ENCODE data around the gene KRTAP19-8. TPM values are rescaled to one million over a fixed set of nuclear protein-coding genes. Genes with fewer than 3 reads are reported as not detected.

Gene KRTAP19-8
- total RNA-seq, 1 donor from 2014 or later = not detected

DNA sequence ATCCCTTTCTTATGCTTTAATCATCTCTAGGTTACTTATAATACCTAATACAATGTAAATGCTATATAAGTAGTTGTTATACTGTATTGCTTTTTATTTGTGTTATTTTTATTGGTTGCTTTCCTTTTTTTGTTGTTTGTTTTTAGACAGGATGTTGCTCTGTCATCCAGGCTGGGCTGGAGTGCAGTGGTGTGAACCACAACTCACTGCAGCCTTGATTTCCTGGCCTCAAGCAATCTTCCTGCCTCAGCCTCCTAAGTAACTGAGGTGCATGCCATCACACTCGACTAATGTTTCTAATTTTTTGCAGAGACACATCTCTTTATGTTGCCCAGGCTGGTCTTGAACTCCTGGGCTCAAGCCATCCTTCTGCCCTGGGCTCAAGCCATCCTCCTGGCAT is 26.9 kb downstream of the KRTAP19-8 start:
- no peak for DNase-seq

DNA sequence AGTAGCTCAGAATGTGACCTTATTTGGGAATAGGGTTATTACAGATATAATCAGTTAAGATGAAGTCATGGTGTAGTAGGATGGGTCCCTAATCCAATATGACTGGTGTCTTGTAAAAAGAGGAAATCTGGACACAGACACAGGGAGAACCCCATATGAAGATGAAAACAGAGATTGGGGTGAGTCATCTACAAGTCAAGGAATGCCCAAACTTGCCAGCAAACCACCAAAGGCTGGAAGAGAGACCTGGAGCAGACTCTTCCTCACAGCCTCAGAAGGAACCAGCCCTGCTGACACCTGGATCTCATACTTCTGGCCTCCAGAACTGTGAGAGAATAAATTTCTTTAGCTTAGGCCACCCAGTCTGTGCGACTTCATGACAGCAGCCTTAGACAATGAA is 29.9 kb downstream of the KRTAP19-8 start:
- DNase-seq = no peak

DNA sequence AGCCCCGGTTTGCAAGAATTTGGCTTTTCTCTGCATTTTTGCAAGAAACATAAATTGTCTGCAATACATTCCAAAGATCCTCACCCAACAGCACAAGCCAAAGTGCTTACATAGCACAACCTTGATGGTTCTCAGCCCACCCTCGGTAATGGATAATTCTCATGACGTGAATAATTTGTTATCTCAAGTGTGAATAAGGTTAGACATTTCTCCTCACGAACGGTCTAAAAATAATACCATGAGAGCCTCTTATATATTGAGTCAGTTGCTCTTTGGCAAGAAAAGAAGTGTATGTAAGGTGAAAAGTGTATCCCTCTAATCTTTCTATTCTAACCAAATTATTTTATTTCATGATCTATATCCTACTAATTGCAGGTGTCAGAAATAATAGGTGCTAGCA is 33.3 kb downstream of the KRTAP19-8 start:
- no peak for DNase-seq

DNA sequence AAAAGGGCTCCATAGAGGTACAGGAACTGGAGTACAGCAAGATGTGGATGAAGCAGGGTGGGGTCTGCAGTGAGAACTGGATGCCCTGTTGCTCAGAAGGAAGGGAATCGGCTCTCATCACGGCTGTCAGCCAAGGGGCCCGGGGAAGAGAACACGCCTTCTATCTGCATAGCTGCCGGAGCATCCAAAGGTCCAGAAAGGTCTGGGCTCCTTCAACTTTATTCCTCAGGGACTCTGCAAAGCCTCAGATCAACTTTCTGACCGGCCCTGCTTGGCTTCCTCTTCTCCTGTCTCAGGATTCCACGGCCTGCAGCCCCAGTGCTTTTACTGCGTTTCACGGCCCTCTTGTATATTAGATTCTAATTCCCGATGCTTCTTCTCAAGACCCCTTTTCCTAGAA is 34.8 kb downstream of the KRTAP19-8 start:
- DNase-seq = no peak

DNA sequence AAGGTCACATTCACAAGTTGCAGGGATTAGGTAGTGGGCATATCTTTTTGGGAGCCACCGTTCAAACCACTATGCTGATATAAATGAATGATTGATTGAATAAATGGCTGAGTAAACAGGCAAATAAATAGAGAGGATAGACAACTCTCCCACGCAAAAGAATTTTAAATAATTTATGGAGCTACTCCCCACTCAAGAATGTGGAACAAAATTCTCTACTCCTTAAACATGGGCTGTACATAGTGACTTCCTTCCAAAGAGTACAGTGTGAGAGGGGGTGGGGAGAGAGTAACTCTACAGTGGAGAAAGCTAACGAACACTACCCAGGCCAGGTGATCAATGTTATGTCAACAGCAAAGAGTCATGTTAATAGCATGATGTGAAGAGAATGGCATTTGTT is 40.7 kb downstream of the KRTAP19-8 start:
- no peak for DNase-seq

DNA sequence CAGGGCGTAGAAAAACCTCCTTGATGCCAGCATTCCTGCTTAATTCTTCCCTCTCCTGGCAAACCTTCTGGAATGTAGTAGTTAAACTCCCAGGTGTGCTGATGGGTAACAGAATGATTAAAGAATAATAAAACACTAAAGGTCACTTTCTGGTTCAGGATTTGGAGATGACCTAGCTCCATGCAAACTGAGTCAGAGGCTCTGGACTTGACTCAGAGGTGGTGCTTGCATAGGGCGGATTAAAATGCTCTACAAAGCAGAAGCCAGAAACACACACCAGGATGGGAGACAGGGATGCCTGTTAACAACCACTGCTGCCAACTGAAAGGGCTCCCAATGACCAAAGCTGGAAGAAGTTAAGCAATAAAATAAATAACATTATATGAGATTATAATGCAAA is 41.5 kb downstream of the KRTAP19-8 start:
- DNase-seq = no peak

DNA sequence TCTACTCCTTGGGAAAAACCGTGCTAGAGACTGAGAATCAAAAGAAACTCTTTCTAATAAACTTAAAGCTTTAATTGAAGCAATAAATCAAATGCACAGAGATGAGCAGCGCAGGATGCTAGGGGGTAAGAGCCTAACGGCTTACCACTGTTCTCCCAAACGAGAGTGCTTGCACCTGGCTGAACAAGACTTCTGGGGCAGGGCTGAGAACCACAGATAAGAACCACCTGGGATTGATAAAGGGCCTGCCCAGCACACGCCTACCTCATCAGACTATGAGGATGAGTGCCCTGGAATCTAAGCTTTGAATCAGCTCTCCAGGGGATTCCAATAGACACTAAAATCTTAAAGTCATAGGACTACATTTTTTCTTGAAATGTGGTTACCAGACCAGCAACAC is 43.3 kb downstream of the KRTAP19-8 start:
- no peak for DNase-seq

DNA sequence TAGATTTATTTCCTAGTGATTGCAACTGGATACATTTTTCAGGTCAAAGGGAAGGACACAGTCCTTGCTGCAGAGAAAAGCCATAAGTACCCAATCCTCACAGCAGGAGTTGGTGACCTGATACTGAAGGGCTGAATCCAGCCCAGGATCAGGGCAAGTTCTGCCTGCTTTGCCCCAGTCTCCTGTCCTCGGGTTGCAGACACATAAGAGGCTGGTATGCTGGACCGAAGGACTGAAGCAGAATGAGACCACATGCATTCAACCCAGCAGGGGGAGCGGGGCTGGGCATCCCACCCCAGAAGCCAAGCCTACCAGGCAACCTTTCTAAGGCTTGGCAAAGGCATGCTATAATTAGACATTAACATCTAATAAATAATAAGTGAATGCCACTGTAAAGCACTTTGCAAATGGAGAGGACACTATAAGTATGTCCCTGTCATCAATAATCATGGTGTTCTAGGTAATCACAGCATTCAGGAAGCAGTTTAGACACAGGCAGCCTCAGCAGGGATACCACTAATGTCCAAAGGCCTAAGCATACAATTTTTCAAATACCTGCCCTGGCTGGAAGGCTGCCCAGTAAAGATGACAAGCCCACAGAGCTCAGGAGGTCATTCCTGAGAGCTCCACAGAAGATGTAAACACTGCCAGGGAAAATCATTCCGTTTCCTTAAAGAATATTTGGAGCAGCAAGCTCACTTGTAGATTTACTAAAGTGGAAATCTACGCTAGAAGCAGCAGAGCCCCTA is 47.6 kb downstream of the KRTAP19-8 start:
- DNase-seq = no peak

DNA sequence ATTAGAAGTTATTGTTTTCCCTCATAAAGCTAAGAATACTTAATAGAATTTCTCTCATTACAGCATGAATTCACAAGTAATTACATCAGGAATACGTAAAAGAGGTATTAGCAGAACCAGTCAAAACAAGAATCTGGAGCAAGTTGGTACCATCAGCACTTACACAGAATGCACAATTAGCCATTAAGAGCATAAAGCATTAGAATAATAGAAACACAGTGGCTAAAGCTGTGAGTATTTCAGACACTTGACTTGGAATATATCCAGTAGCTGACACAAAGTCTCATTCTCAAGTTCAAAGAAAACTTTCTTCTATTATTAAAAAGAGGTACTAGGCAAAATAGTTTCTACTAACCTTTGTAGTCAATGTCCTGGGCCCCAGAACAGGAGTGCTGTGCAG is 49.6 kb downstream of the KRTAP19-8 start:
- no peak for DNase-seq

Other genes starting within 250 kb of the KRTAP19-8 start
- not detected in 2 replicates for gene KRTAP8-1, start 225.2 kb downstream of the KRTAP19-8 start, total RNA-seq
- not detected in 2 replicates for gene KRTAP7-1, start 208.7 kb downstream of the KRTAP19-8 start, total RNA-seq
- not detected in 2 replicates for gene KRTAP11-1, start 156.9 kb downstream of the KRTAP19-8 start, total RNA-seq